GM10266 (cell line): ENCODE data around the gene FAM83D.

Experiments used
- DNase-seq: peaks from one replicate; pipeline ENCODE4 v3.0.0; 2012; ENCODE audit errors: extremely low spot score
- TF ChIP-seq, protein P1 (sequence below): IDR thresholded peaks from 2 replicates; pipeline ENCODE4 v1.5.1; 2012; ENCODE audit warnings: mild to moderate bottlenecking, low read depth; ENCODE audit not compliant: control insufficient read depth, insufficient read depth; ENCODE audit errors: missing control alignments

The FAM83D gene

DNA sequence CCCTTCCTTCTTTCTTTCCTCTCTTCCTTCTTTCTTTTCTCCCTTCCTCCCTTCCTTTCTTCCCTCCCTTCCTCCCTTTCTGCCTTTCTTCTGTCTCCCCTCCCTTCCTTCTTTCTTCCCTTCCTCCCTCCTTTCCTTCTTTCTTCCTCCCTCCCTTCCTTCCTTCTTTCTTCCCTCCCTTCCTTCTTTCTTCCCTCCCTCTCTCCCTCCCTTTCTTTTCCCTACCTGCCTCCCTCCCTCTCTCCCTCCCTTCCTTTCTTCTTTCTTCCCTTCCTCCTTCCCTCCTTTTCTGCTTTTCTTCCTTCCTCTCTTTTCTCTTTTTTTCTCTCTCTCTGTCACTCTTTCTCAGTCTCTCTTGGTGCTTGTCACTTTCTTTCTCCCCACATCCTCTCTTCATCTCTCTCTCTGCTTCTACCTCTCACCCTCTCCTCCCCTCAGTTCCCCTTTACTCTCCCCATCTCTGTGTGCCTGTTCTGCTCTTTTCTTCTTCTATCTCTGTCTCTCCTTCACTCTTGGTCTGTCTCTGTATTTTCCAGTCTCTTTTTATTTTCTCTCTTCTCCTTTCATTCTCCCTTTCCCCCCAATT, 30.1 kb upstream of the FAM83D start:
- TF ChIP-seq, protein P1, sequence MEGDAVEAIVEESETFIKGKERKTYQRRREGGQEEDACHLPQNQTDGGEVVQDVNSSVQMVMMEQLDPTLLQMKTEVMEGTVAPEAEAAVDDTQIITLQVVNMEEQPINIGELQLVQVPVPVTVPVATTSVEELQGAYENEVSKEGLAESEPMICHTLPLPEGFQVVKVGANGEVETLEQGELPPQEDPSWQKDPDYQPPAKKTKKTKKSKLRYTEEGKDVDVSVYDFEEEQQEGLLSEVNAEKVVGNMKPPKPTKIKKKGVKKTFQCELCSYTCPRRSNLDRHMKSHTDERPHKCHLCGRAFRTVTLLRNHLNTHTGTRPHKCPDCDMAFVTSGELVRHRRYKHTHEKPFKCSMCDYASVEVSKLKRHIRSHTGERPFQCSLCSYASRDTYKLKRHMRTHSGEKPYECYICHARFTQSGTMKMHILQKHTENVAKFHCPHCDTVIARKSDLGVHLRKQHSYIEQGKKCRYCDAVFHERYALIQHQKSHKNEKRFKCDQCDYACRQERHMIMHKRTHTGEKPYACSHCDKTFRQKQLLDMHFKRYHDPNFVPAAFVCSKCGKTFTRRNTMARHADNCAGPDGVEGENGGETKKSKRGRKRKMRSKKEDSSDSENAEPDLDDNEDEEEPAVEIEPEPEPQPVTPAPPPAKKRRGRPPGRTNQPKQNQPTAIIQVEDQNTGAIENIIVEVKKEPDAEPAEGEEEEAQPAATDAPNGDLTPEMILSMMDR: no peak
- no peak for DNase-seq

DNA sequence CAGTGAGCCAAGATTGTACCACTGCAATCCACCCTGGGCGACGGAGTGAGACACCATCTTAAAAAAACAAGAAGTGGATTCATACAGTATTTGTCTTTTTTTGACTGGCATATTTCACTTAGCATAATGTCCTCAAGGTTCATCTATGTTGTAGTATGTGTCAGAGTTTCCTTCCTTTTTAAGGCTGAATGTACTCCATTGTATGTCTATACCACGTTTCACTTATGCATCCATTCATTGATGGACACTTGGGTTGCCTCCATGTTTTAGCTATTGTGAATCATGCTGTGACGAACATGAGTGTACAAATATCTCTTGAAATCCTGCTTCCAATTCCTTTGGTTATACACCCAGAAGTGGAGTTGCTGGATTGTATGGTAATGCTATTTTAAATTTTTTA, 28.9 kb upstream of the FAM83D start:
- DNase-seq: no peak
- TF ChIP-seq, protein P1: no peak

DNA sequence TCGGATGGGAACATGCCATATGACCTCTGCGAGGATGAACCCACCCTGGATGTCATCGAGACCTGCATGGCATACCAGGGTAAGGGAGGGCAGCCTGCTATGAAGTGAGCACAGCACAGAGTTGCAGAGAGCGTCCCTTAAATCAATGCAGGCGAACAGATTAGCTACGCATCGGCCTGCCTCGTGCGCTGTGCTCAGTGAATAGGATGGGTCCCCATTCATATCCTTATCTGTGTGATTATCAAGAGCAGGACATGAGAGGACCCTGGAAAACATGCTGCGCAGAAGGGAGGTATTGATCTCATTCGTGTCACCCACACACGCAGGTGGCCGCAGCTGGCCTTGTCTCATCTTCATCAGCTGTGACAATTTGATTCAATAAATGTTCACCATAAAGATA, 25.6 kb upstream of the FAM83D start:
- TF ChIP-seq, protein P1: no peak
- no peak for DNase-seq

DNA sequence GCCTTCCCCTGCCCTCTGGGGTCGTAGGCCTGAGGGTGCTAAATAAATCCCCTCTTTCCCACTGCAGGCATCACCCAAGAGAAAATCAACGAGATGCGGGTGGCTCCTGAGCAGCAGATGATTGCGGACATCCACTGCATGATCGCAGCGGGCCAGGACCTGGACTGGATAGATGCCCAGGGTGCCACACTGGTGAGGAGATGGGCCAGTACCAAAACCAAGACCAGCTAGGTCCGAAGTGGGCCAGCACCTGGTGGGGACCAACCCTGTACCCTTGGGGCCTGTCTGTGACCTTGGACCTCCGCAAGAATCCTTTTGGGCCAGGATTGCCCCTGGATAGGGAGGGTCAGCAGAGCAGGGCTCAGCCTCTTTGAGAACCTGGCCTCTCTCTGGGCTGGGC, 23.6 kb upstream of the FAM83D start:
- TF ChIP-seq, protein P1: no peak
- DNase-seq: no peak

DNA sequence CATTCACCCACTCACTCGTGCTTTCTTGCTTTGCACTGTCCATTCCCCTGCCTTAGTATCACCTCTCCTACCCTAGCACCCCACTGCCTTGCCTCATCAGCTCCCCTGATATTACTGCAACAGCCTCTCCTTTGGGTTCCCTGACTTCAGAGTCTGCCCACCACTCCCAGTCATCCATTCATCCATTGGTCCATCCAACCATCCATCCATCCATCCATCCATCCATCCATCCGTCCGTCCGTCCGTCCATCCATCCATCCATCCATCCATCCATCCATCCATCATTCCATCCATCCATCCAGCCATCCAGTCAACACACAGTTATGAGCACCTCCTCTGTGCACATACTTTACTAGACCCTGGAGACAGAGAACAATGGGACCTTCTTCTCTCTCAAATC, 22.9 kb upstream of the FAM83D start:
- no peak for DNase-seq
- TF ChIP-seq, protein P1: no peak

DNA sequence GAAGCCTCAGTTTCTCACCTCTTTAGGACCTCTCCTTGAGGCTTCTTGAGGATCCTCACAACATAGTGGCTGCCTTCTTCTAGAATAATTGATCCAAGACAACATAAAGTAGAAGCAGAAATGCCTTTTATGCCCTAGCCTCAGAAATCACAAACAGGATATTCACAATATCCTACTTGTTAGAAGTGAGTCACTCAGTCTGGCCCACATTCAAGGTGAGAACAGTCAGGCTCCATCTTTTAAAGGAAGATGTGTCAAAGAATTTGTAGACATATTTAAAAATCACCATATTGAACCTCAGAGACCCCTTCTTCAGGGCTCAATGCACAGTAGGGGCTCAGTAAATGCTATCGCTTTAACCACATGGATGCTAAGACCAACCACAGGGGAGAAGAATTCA, 20.8 kb upstream of the FAM83D start:
- TF ChIP-seq, protein P1: no peak
- DNase-seq: no peak

DNA sequence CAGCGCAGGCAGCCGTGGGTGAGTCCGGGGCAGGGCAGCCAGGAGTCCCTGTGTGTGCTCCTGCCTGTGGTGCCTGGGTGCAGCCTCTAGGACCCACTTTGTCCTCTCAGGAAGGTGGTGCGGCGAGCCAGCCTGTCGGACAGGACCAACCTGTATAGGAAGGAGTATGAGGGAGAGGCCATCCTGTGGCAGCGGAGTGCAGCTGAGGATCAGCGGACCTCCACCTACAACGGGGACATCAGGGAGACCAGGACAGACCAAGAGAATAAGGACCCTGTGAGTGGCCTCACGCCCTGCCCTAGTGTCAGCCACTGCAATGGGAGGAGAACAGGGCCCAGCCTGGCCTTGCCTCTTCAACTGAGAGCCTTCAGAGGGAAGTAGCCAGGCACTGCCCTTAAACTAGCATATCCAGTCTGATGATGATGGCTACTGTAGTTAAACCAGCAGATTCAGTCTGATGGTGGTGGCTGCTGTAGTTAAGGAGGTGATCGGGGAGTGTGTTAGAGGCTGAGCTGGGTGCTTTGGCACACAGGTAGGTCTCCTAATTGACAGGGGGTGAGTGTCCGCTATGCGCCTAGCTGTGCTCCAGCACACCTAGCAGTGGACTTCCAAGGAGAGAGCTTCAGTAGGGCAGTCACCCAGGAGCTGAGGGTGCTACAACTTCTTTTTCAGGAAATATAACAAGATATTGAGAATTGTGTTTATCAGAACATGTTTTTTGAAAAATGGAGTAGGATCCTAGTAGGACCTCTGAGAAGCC, 18.1 kb upstream of the FAM83D start:
- no peak for DNase-seq
- TF ChIP-seq, protein P1: no peak
